ENCODE data around the gene ROGDI. TPM values are rescaled to one million over a fixed set of nuclear protein-coding genes. Genes with fewer than 3 reads are reported as not detected.

ROGDI gene
- polyA plus RNA-seq, 1 donor from 2014 or later, result 4.0 TPM

DNA sequence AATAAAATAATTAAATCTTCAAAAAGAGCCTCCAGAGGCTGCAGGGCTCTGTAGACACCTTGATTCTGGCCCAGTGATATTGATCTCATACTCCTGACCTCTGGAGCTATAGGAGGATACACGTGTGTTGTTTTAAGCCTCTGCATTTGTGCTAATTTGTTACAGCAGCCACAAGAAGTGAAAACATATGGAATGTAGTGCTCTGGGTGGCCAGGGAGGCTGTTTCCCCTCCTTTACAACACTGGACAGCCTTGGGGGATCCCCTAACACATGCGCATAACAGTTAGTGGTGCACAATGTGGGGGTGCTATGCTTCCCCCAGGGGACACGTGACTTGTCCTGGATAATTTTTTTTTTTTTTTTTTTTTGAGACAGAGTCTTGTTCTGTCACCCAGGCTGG, 30.8 kb downstream of the ROGDI start:
- no peaks in the 10 kb centered on the region for H3K36me3 Mint-ChIP-seq
- H3K9me3 Mint-ChIP-seq, result no peaks in the 10 kb centered on the region
- peaks cover 8 to 17% (median 15%) of the 10 kb centered on the region in 3 donors for H3K4me1 Mint-ChIP-seq
- no peaks in the 10 kb centered on the region for H3K27me3 Mint-ChIP-seq
- peak overlapping the region in 1 of 4 donors; percentile 57 for H3K4me3 Mint-ChIP-seq
- peak overlapping the region in 1 of 3 donors; percentile 79 for H3K27ac Mint-ChIP-seq

DNA sequence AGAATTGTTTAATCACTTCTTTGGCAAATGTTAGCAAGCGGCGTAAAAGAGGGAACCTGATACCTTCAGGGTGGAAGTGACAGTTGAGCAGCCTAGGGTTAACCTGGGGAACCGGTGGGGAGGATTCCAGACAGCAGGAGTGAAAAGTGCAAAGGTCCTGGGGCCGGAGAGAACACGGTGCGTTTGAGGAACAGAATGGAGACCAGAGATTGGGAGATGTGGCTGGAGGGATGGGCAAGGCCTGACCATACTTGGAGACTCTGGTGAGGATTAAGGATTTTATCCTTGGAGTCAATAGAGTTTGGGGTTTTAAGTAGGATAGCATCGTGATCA, 33.2 kb downstream of the ROGDI start:
- Mint-ChIP-seq H3K27ac (peak overlapping the region; percentile 22 to 96 (median 88)), H3K36me3 (no peaks in the 10 kb centered on the region), H3K27me3 (no peaks in the 10 kb centered on the region), H3K4me1 (peaks cover 12 to 24% (median 15%) of the 10 kb centered on the region in 3 donors), H3K9me3 (no peaks in the 10 kb centered on the region), H3K4me3 (peak overlapping the region; percentile 50 to 98 (median 94))

DNA sequence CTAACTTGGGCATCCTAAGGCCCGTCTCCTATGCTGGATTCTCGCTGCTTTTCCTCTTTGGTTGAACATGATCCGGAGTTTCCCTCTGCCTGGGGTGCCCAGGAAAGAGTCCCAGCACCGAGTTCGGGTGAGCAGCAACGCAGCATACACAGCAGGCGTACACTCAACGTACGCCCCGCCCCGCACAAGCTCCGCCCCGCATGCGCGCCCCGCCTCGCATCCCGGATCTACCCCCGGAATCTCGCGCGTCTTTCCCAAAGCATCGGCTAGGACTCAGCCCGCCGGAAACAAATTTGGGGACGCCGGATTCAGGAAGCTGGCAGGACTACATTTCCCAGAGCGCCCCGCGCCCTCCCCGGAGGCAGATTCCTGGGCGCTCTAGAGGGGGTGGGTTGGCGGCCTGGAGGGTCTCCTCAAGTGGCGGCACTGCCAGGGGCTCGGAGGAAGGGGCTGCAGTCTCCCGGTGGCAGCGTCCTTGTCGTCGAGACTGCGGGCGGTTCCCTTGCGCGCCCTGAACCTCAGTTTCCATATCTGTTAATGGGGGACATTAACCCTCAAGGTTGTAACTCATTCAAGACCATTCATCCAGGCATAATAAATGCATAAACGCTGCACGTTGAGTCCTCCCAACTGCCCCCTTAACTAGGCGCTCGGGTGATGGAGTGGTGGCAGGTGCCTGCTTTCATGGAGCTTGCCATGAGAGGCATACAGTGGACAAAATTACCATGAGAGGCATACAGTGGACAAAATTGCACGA, 33.7 kb downstream of the ROGDI start:
- peak overlapping the region; percentile 48 to 96 (median 88) for H3K27ac Mint-ChIP-seq
- H3K27me3 Mint-ChIP-seq, result no peaks in the 10 kb centered on the region
- no peaks in the 10 kb centered on the region for H3K36me3 Mint-ChIP-seq
- peak overlapping the region; percentile 92 to 98 (median 94) for H3K4me3 Mint-ChIP-seq
- H3K9me3 Mint-ChIP-seq, result no peaks in the 10 kb centered on the region
- peaks cover 15 to 24% (median 16%) of the 10 kb centered on the region in 3 donors for H3K4me1 Mint-ChIP-seq

DNA sequence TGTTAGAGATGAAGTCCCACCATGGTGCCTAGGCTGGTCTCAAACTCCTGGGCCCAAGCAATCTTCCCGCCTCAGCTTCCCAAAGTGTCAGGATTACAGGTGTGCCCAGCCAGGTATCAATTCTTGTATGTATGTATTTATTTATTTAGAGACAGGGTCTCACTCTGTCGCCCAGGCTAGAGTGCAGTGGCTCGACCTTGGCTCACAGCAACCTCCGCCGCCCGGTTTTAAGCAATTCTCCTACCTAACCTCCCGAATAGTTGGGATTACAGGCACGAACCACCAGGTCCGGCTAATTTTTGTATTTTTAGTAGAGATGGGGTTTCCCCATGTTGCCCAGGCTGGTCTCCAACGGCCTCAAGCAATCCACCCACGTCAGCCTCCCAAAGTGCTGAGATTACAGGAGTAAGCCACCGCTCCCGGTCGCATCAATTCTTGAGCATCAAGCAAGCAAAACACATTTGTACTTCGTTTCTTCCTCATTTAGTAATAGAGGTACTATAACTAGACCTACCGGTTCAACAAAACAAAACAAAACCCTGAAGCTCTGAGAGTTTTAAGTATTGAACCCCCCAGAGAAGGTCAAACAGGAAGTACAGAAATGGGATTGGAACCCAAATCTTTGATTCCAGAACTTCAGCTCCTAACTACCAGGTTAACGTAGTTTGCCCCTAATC, 34.4 kb downstream of the ROGDI start:
- H3K27ac Mint-ChIP-seq, result peak overlapping the region; percentile 48 to 96 (median 88)
- H3K4me3 Mint-ChIP-seq, result peak overlapping the region; percentile 92 to 98 (median 94)
- no peaks in the 10 kb centered on the region for H3K27me3 Mint-ChIP-seq
- no peaks in the 10 kb centered on the region for H3K36me3 Mint-ChIP-seq
- peaks cover 15 to 24% (median 16%) of the 10 kb centered on the region in 3 donors for H3K4me1 Mint-ChIP-seq
- no peaks in the 10 kb centered on the region for H3K9me3 Mint-ChIP-seq

DNA sequence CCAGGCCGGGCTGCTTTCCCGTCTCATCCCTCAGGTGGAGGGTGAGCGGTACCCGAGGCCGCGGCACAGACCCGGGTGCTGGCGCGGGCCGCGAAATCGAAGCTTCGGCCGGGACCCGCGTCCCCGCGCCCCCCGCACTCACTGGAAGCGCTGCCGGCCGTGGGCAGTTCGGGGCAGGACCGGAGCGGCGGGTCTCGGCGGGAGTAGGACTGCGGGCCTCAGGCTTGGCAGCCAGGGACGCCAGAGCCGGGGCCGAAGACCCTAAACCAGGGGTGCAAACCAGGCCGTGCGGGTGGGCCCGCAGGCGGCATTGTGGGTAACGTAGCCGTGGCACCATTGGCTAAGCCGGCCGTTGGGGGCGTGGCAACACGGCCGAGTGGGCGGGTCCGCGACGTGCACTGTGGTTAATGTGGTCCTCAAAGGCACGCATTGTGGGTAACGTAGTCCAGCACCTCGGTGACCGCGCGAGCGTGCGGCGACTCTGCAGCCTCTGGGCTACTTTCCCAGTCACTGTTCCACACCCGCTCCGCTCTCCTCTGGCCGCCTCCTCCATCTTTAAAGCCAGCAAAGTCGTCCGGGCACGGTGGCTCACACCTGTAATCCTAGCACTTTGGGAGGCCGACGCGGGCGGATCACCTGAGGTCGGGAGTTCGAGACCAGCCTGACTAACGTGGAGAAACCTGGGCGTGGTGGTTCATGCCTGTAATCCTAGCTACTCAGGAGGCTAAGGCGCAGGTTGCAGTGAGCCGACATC, 35.4 kb downstream of the ROGDI start, which contains the start of gene ZNF500:
TSS of gene ZNF500 (minus strand) at position 288 of the 754 bp plus-strand sequence. CDS start 1,184 bp downstream, outside the sequence.
- no peaks in the 10 kb centered on the region for H3K36me3 Mint-ChIP-seq
- H3K4me1 Mint-ChIP-seq, result peaks cover 15 to 24% (median 18%) of the 10 kb centered on the region in 3 donors
- H3K4me3 Mint-ChIP-seq, result peak within 1 kb of the TSS; percentile 92 to 98 (median 94)
- peak within 1 kb of the TSS; percentile 48 to 96 (median 88) for H3K27ac Mint-ChIP-seq
- no peaks in the 10 kb centered on the region for H3K9me3 Mint-ChIP-seq
- no peaks in the 10 kb centered on the region for H3K27me3 Mint-ChIP-seq

DNA sequence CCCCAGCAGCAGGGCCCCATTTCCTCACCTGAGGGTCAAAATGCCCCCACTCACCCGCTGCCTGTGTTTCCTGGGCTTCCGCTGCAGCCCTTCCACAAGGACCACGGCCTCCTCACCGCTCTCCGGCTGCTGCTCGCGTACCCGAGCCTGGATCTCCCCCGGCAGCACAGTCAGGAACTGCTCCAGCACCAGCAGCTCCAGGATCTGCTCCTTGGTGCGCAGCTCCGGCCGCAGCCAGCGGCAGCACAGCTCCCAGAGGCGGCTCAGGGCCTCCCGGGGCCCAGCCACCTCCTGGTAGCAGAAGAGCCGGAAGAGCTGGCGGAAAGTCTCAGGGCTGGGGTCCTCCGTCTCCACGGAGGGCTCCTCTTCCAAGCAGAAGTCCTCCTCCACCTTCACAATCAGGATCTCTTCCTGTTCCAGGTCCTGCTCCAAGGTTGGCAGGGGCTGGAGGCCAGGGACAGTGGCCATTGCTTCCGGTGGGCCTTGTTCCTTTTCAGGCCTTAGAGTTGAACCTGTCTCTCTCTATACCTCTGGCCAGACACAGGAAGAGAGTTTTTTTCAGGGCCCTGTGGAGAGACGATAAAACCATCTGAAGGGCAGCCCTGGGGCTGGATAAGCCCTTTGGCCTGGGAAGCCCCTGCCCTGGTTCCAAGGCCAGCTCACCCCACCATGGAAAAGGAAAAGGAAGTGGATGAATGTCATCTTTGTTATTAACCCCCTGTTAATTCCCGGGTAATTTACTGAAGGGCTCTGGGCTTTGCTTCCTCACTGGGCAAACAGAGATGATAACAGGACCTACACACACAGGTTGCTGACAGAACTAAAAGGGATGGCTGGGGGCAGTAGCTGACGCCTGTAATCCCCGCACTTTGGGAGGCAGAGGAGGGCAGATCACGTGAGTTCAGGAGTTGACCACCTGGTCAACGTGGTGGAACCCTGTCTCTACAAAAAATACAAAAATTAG, 36.6 kb downstream of the ROGDI start:
- H3K4me3 Mint-ChIP-seq, result peak overlapping the region; percentile 80 to 98 (median 90)
- H3K4me1 Mint-ChIP-seq, result peaks cover 15 to 24% (median 18%) of the 10 kb centered on the region in 3 donors
- H3K27me3 Mint-ChIP-seq, result no peaks in the 10 kb centered on the region
- peak overlapping the region; percentile 62 to 70 (median 67) for H3K27ac Mint-ChIP-seq
- H3K36me3 Mint-ChIP-seq, result no peaks in the 10 kb centered on the region
- H3K9me3 Mint-ChIP-seq, result no peaks in the 10 kb centered on the region

DNA sequence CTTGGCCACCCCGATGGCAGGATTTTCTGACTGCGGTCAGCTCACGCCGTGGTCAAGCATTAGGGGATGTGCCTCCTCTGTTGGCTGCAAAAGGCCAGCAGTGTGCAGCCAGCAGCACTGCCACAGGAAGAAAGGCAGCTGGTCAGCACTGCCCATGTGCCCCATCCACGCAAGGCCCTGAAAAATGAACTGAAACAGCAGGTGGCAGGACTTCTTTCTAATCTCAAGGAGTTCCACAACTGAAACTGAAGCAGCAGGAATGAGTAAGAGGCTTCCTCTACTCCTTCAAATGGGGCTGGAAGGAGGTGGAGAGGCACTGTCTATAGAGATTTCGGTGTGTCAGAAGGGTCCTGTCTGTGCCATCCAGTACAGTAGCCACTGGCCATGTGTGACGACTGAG, 38.6 kb downstream of the ROGDI start:
- Mint-ChIP-seq H3K27ac (no peak overlapping the region), H3K4me3 (peak overlapping the region in 2 of 4 donors; percentile 8 to 76), H3K27me3 (no peaks in the 10 kb centered on the region)

DNA sequence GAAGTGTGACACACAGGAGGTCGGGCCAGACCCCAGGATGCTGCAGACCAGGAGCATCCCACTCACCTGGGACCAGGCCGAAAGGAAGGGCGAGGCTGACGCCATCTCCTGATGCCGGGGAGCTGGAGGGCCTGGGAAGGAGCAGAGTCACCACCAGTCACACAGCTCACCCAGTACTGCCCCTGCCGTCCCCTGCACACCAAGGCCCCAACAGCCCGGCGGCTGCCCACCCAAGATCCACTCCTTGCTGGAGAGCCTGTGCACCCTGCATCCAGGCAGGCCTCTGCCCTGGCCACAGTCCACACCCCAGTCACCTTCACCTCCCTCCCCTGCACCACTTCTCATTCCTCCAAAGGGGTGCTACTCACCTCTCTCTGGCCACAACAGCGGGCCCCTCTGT, 40.2 kb downstream of the ROGDI start:
- Mint-ChIP-seq H3K4me3 (no peak overlapping the region), H3K4me1 (peaks cover 3 to 12% (median 8%) of the 10 kb centered on the region in 3 donors), H3K27me3 (no peaks in the 10 kb centered on the region), H3K27ac (no peak overlapping the region), H3K36me3 (peaks cover 3% of the 10 kb centered on the region), H3K9me3 (no peaks in the 10 kb centered on the region)

More for the DNA sequence above, 38.6 kb downstream of the ROGDI start:
- H3K36me3 Mint-ChIP-seq, result peaks cover 2% of the 10 kb centered on the region
- no peaks in the 10 kb centered on the region for H3K9me3 Mint-ChIP-seq
- H3K4me1 Mint-ChIP-seq, result peaks cover 15 to 18% (median 16%) of the 10 kb centered on the region in 3 donors

DNA sequence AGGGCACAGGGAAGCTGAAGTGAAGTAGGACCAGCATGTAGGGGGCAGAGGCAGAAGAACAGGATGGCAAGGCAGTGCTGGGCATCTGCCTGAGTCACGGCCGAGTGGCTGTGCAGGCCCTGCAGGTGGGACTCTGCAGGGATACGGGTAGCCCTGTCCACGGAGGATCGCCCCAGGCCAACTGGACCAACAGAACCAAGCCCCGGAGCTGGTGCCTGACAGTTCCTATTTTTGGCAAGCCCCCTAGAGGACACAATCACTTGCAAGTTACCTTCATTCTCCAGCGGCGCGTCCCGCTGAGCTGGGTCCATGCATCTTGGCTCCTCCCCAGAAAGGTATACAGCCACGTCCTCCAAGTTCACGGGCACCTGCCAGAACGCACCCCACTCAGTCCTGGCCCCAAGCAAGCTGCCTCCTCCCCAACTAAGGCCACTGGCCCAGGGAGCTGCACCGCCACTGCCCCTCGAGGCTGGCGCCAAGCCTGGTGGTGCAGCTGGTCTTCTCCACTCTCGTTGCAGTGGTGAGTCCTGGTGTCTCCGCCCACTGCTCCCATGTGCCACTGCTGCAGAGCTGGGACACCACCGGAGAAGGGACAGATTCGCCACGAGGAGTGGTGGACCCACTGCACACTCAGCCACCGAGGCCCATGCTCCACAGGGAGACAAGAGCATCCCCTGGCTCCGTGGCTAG, 42.1 kb downstream of the ROGDI start:
- peak overlapping the region in 1 of 3 donors; percentile 38 for H3K27ac Mint-ChIP-seq
- no peak overlapping the region for H3K4me3 Mint-ChIP-seq
- H3K27me3 Mint-ChIP-seq, result no peaks in the 10 kb centered on the region
- H3K4me1 Mint-ChIP-seq, result peaks cover 0 to 9% (median 0%) of the 10 kb centered on the region in 3 donors
- H3K36me3 Mint-ChIP-seq, result peaks cover 7% of the 10 kb centered on the region
- no peaks in the 10 kb centered on the region for H3K9me3 Mint-ChIP-seq

DNA sequence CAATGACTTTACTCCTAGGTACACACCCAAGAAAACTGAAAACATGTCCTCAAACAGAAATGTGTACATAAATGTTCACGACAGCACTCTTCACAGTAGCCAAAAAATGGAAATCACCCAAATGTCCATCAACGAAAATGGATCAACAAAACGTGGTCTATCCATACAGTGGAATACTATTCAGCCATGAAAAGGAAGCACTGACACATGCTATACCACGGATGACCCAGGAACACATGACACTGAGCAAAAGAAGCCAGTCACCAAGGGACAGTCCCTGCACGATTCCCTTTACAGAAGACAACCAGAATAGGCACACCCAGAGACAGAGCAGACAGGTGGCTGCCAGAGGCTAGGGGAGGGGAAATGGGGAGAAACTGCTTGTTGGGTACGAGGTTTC, 46.7 kb downstream of the ROGDI start:
- Mint-ChIP-seq H3K27ac (no peak overlapping the region), H3K4me3 (no peak overlapping the region), H3K9me3 (no peaks in the 10 kb centered on the region), H3K27me3 (no peaks in the 10 kb centered on the region), H3K4me1 (peaks cover 0 to 2% (median 0%) of the 10 kb centered on the region in 3 donors), H3K36me3 (peaks cover 7% of the 10 kb centered on the region)

DNA sequence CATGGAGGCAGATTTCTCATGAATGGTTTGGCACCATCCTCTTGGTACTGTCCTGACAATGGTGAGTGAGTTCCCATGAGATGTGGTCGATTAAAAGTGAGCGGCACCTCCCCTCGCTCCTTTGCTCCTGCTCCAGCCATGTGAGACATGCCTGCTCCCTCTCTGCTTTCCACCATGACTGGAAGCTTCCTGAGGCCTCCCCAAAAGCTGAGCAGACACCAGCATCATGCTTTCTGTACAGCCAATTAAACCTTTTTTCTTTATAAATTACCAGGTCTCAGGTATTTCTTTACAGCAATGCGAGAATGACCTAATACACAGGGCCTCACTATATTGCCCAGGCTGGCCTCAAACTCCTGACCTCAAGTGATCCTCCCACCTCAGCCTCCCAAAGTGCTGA, 47.6 kb downstream of the ROGDI start:
- Mint-ChIP-seq H3K27ac (no peak overlapping the region), H3K9me3 (no peaks in the 10 kb centered on the region), H3K4me1 (peaks cover 0 to 2% (median 0%) of the 10 kb centered on the region in 3 donors), H3K36me3 (peaks cover 6% of the 10 kb centered on the region), H3K27me3 (no peaks in the 10 kb centered on the region), H3K4me3 (no peak overlapping the region)

DNA sequence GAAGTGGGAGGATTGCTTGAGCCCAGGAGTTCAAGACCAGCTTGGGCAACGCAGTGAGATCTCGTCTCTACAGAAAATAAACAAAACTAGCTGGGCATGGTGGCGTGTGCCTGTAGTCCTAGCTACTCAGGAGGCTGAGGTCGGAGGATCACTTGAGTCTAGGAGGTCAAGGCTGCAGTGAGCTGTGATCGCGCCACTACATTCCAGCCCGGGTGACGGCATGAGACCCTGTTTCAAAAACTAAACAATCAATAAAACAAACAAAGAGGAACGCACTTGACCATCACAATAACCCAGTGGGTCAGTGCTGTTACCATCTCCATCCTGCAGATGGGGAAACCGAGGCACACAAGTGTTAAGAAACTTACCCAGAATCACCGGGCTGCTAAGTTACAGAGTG, 49.2 kb downstream of the ROGDI start:
- no peak overlapping the region for H3K4me3 Mint-ChIP-seq
- peaks cover 4% of the 10 kb centered on the region for H3K36me3 Mint-ChIP-seq
- H3K4me1 Mint-ChIP-seq, result peaks cover 0 to 2% (median 1%) of the 10 kb centered on the region in 3 donors
- H3K27ac Mint-ChIP-seq, result no peak overlapping the region
- no peaks in the 10 kb centered on the region for H3K27me3 Mint-ChIP-seq
- no peaks in the 10 kb centered on the region for H3K9me3 Mint-ChIP-seq

DNA sequence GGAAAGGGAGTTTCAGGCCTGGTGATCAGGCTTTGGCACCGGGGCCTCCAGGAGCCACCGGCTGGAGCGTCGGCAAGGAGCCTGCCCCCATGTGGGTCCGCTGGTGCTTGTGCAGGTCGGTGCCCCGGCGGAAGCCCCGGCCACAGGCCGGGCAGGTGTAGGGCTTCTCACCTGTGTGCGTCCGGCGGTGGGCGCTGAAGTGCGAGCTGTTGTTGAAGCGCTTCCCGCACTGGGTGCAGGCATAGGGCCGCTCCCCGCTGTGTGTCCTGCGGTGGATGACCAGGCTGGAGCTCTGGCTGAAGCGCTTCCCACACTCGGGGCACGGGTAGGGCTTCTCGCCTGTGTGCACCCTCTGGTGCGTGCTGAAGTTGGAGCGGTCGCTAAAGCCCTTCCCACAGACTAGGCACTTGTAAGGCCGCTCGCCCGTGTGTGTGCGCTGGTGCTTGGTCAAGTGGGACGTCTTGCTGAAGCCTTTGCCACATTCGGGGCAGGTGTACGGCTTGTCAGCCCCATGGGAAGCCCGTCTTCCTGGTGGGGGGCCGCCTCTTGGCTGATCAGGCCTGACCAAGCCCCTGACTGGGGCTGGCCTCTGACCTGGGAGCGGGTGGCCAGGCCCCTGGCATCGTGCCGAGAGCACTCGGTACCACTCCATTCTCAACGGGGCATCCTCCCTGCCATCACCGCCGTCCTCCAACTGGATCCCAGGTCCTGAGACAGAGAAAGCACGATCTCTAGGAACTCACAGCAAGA, 49.9 kb downstream of the ROGDI start:
- Mint-ChIP-seq H3K4me3 (no peak overlapping the region), H3K27me3 (no peaks in the 10 kb centered on the region), H3K4me1 (peaks cover 5 to 8% (median 6%) of the 10 kb centered on the region in 3 donors), H3K36me3 (peaks cover 4% of the 10 kb centered on the region), H3K27ac (no peak overlapping the region), H3K9me3 (no peaks in the 10 kb centered on the region)
